Tibial artery (tissue), 4 donors: ENCODE measurements around the gene BEGAIN.

Experiments used
- DNase-seq, 2 donors: peaks; one replicate each; pipeline ENCODE4 v3.0.0-alpha.2; 2019
- H3K27ac ChIP-seq, 2 donors: fragments of 200-600 bp; sonication (generic) in 1 of 2; 1 replicate in 1 of 2; 2 replicates in 1 of 2; pipeline ENCODE4 v1.5.1; 2018 to 2019; ENCODE audit warnings: mild to moderate bottlenecking in 1 of 2
- H3K27me3 ChIP-seq, 2 donors: fragments of 200-600 bp; sonication (generic) in 1 of 2; one replicate each; pipeline versions ENCODE4 v1.5.1 to v1.6.0; 2016 to 2019
- H3K36me3 ChIP-seq, 3 donors: fragments of 200-600 bp; sonication (generic) in 2 of 3; one replicate each; pipeline ENCODE4 v1.5.1; 2016 to 2019; ENCODE audit warnings: mild to moderate bottlenecking in 2 of 3
- H3K4me1 ChIP-seq, 4 donors: fragments of 200-600 bp; sonication (generic) in 2 of 4; 1 replicate in 3 of 4; 2 replicates in 1 of 4; pipeline ENCODE4 v1.5.1; 2016 to 2019
- H3K4me3 ChIP-seq, 2 donors: fragments of 200-600 bp; sonication (generic) in 1 of 2; 1 replicate in 1 of 2; 2 replicates in 1 of 2; pipeline ENCODE4 v1.5.1; 2018 to 2019; ENCODE audit warnings: mild to moderate bottlenecking in 2 of 2
- H3K9me3 ChIP-seq, 3 donors: fragments of 200-600 bp; sonication (generic) in 1 of 3; one replicate each; pipeline ENCODE4 v1.5.1; 2016 to 2019
- CTCF ChIP-seq, 2 experiments: fragments of 200-600 bp in 1 of 2; fragments of 450-650 bp in 1 of 2; IDR thresholded peaks; one replicate each; pipeline ENCODE4 v1.5.1; 2017 to 2019; ENCODE audit warnings: antibody characterized with exemption in 2 of 2, mild to moderate bottlenecking in 1 of 2, moderate library complexity in 1 of 2
- intact Hi-C: fragments of 100-400 bp; cut with DNase I; formaldehyde crosslinking; loops from one replicate; pipeline ENCODE4 v1.15.0; 2023; ENCODE audit warnings: low total_unique reads

BEGAIN gene

GRCh38 chr14:100559455-100559854 is 27.8 kb downstream of the BEGAIN start:
- DNase-seq: no peak
- peaks cover 0 to 45% of the 10 kb centered on the region in 2 donors for H3K27me3 ChIP-seq

GRCh38 chr14:100558966-100559365 is 28.3 kb downstream of the BEGAIN start:
- H3K27ac ChIP-seq: no peak overlapping the region
- no peaks in the 10 kb centered on the region for H3K9me3 ChIP-seq
- TF ChIP-seq CTCF (IDR thresholded peaks at IDR 0.05): no peak
- H3K4me3 ChIP-seq: no peak overlapping the region
- no peak for DNase-seq
- H3K4me1 ChIP-seq: peaks cover 0 to 3% (median 0%) of the 10 kb centered on the region in 4 donors
- intact Hi-C loops: no loop called here
- H3K36me3 ChIP-seq: no peaks in the 10 kb centered on the region
- peaks cover 0 to 49% of the 10 kb centered on the region in 2 donors for H3K27me3 ChIP-seq

More at GRCh38 chr14:100559455-100559854, 27.8 kb downstream of the BEGAIN start:
- Histone ChIP-seq H3K4me3 (no peak overlapping the region), H3K9me3 (no peaks in the 10 kb centered on the region), H3K27ac (no peak overlapping the region), H3K36me3 (no peaks in the 10 kb centered on the region), H3K4me1 (no peaks in the 10 kb centered on the region)
- TF ChIP-seq CTCF (IDR thresholded peaks at IDR 0.05): no peak
- intact Hi-C loops: no loop called here

GRCh38 chr14:100558226-100558625 is 29.0 kb downstream of the BEGAIN start:
- TF ChIP-seq CTCF (IDR thresholded peaks at IDR 0.05): no peak
- intact Hi-C loops: no loop called here
- peaks cover 0 to 47% of the 10 kb centered on the region in 2 donors for H3K27me3 ChIP-seq
- DNase-seq: no peak
- H3K27ac ChIP-seq: no peak overlapping the region
- no peaks in the 10 kb centered on the region for H3K9me3 ChIP-seq
- H3K4me3 ChIP-seq: no peak overlapping the region
- H3K36me3 ChIP-seq: no peaks in the 10 kb centered on the region
- H3K4me1 ChIP-seq: peaks cover 0 to 3% (median 0%) of the 10 kb centered on the region in 4 donors

- peaks cover 0 to 41% of the 10 kb centered on the region in 2 donors for H3K27me3 ChIP-seq
- intact Hi-C loops: no loop called here
- TF ChIP-seq CTCF (IDR thresholded peaks at IDR 0.05): no peak
- DNase-seq: peak in 1 of 2 donors; percentile 37
- no peaks in the 10 kb centered on the region for H3K9me3 ChIP-seq
- H3K4me1 ChIP-seq: peaks cover 0 to 3% (median 0%) of the 10 kb centered on the region in 4 donors
- H3K36me3 ChIP-seq: no peaks in the 10 kb centered on the region
- no peak overlapping the region for H3K27ac ChIP-seq
- no peak overlapping the region for H3K4me3 ChIP-seq
Observed at GRCh38 chr14:100557658-100558057, 29.6 kb downstream of the BEGAIN start.

GRCh38 chr14:100556936-100557505 is 30.2 kb downstream of the BEGAIN start:
- H3K36me3 ChIP-seq: no peaks in the 10 kb centered on the region
- H3K9me3 ChIP-seq: no peaks in the 10 kb centered on the region
- intact Hi-C loops: no loop called here
- no peak for DNase-seq
- no peak for TF ChIP-seq CTCF (IDR thresholded peaks at IDR 0.05)
- H3K27me3 ChIP-seq: peaks cover 0 to 35% of the 10 kb centered on the region in 2 donors
- no peak overlapping the region for H3K27ac ChIP-seq
- H3K4me3 ChIP-seq: no peak overlapping the region
- H3K4me1 ChIP-seq: peaks cover 0 to 3% (median 0%) of the 10 kb centered on the region in 4 donors

GRCh38 chr14:100556140-100556475 is 31.1 kb downstream of the BEGAIN start:
- no peak for DNase-seq
- no peak for TF ChIP-seq CTCF (IDR thresholded peaks at IDR 0.05)
- H3K4me3 ChIP-seq: no peak overlapping the region
- H3K27ac ChIP-seq: no peak overlapping the region
- intact Hi-C loops: no loop called here
- peaks cover 0 to 27% of the 10 kb centered on the region in 2 donors for H3K27me3 ChIP-seq
- H3K36me3 ChIP-seq: no peaks in the 10 kb centered on the region
- H3K4me1 ChIP-seq: peaks cover 0 to 3% (median 0%) of the 10 kb centered on the region in 4 donors
- no peaks in the 10 kb centered on the region for H3K9me3 ChIP-seq
